Measurements from ENCODE around the gene PPP4R3B.
"Not testable (repeated sequence)": the region's sequence is repeated elsewhere in the genome, so short reads cannot be mapped to it uniquely, and the experiment has no call there.

The PPP4R3B gene

GRCh38 chr2:55609938-55610578 is 7.4 kb downstream of the PPP4R3B start:
- peaks cover 42% of the 10 kb centered on the region for H3K36me3 Mint-ChIP-seq
- no peaks in the 10 kb centered on the region for H3K27me3 Mint-ChIP-seq
- no peak overlapping the region for H3K4me3 Mint-ChIP-seq
- H3K4me1 Mint-ChIP-seq = peaks cover 37% of the 10 kb centered on the region
- CTCF ChIA-PET = interaction anchor here (1.2 kb wide), 1 partner anchor 9 kb away, joined by 3 read pairs; no protein-coding TSS in a partner anchor
- DNase-seq = no peak
- peak overlapping the region; percentile 52 for H3K27ac Mint-ChIP-seq
- H3K9me3 Mint-ChIP-seq = no peaks in the 10 kb centered on the region

GRCh38 chr2:55609193-55609794 is 8.1 kb downstream of the PPP4R3B start:
- CTCF ChIA-PET = no interaction called here

GRCh38 chr2:55607717-55608116 is 9.7 kb downstream of the PPP4R3B start:
- Mint-ChIP-seq H3K36me3 (peaks cover 38% of the 10 kb centered on the region), H3K4me3 (no peak overlapping the region), H3K9me3 (no peaks in the 10 kb centered on the region), H3K27ac (no peak overlapping the region), H3K4me1 (peaks cover 30% of the 10 kb centered on the region), H3K27me3 (no peaks in the 10 kb centered on the region)
- CTCF ChIA-PET = no interaction called here
- DNase-seq = no peak

More at GRCh38 chr2:55609193-55609794, 8.1 kb downstream of the PPP4R3B start:
- H3K36me3 Mint-ChIP-seq = peaks cover 40% of the 10 kb centered on the region
- H3K27ac Mint-ChIP-seq = no peak overlapping the region
- H3K9me3 Mint-ChIP-seq = no peaks in the 10 kb centered on the region
- peaks cover 38% of the 10 kb centered on the region for H3K4me1 Mint-ChIP-seq
- H3K4me3 Mint-ChIP-seq = no peak overlapping the region
- DNase-seq = no peak
- no peaks in the 10 kb centered on the region for H3K27me3 Mint-ChIP-seq

GRCh38 chr2:55604027-55604565 is 13.3 kb downstream of the PPP4R3B start:
- H3K9me3 Mint-ChIP-seq = no peaks in the 10 kb centered on the region
- no peak overlapping the region for H3K4me3 Mint-ChIP-seq
- peaks cover 28% of the 10 kb centered on the region for H3K4me1 Mint-ChIP-seq
- peaks cover 39% of the 10 kb centered on the region for H3K36me3 Mint-ChIP-seq
- no peak overlapping the region for H3K27ac Mint-ChIP-seq
- CTCF ChIA-PET = no interaction called here
- DNase-seq = no peak
- H3K27me3 Mint-ChIP-seq = no peaks in the 10 kb centered on the region

GRCh38 chr2:55601849-55602248 is 15.6 kb downstream of the PPP4R3B start:
- peaks cover 21% of the 10 kb centered on the region for H3K4me1 Mint-ChIP-seq
- CTCF ChIA-PET = no interaction called here
- H3K27ac Mint-ChIP-seq = no peak overlapping the region
- H3K27me3 Mint-ChIP-seq = no peaks in the 10 kb centered on the region
- no peak overlapping the region for H3K4me3 Mint-ChIP-seq
- H3K36me3 Mint-ChIP-seq = peaks cover 41% of the 10 kb centered on the region
- DNase-seq = no peak
- no peaks in the 10 kb centered on the region for H3K9me3 Mint-ChIP-seq

GRCh38 chr2:55598056-55598795 is 19.2 kb downstream of the PPP4R3B start:
- peaks cover 14% of the 10 kb centered on the region for H3K4me1 Mint-ChIP-seq
- H3K27ac Mint-ChIP-seq = no peak overlapping the region
- no peak for DNase-seq
- no peak overlapping the region for H3K4me3 Mint-ChIP-seq
- H3K36me3 Mint-ChIP-seq = peaks cover 47% of the 10 kb centered on the region
- no peaks in the 10 kb centered on the region for H3K27me3 Mint-ChIP-seq
- CTCF ChIA-PET = no interaction called here
- no peaks in the 10 kb centered on the region for H3K9me3 Mint-ChIP-seq

GRCh38 chr2:55596795-55597194 is 20.6 kb downstream of the PPP4R3B start:
- H3K27me3 Mint-ChIP-seq, H3K27ac Mint-ChIP-seq, DNase-seq, H3K9me3 Mint-ChIP-seq, H3K4me3 Mint-ChIP-seq, CTCF ChIA-PET: not testable (repeated sequence)
- Mint-ChIP-seq H3K36me3 (peaks cover 37% of the 10 kb centered on the region), H3K4me1 (peaks cover 15% of the 10 kb centered on the region)

GRCh38 chr2:55595536-55595935 is 21.9 kb downstream of the PPP4R3B start:
- CTCF ChIA-PET = no interaction called here
- H3K4me1 Mint-ChIP-seq = peaks cover 17% of the 10 kb centered on the region
- H3K27me3 Mint-ChIP-seq = no peaks in the 10 kb centered on the region
- no peak for DNase-seq
- no peak overlapping the region for H3K27ac Mint-ChIP-seq
- no peak overlapping the region for H3K4me3 Mint-ChIP-seq
- H3K36me3 Mint-ChIP-seq = peaks cover 37% of the 10 kb centered on the region
- no peaks in the 10 kb centered on the region for H3K9me3 Mint-ChIP-seq

GRCh38 chr2:55592130-55592529 is 25.3 kb downstream of the PPP4R3B start:
- Mint-ChIP-seq H3K4me3 (no peak overlapping the region), H3K27ac (no peak overlapping the region), H3K36me3 (peaks cover 23% of the 10 kb centered on the region), H3K9me3 (no peaks in the 10 kb centered on the region), H3K4me1 (peaks cover 7% of the 10 kb centered on the region), H3K27me3 (no peaks in the 10 kb centered on the region)
- CTCF ChIA-PET = no interaction called here
- no peak for DNase-seq

- Mint-ChIP-seq H3K4me3 (no peak overlapping the region), H3K36me3 (peaks cover 17% of the 10 kb centered on the region), H3K27me3 (no peaks in the 10 kb centered on the region), H3K4me1 (peaks cover 7% of the 10 kb centered on the region), H3K27ac (no peak overlapping the region), H3K9me3 (no peaks in the 10 kb centered on the region)
- CTCF ChIA-PET = no interaction called here
- DNase-seq = no peak
These were observed 26.5 kb downstream of the PPP4R3B start for GRCh38 chr2:55590810-55591440.

- no peak for DNase-seq
- H3K4me1 Mint-ChIP-seq = peaks cover 5% of the 10 kb centered on the region
- H3K9me3 Mint-ChIP-seq = no peaks in the 10 kb centered on the region
- no peak overlapping the region for H3K4me3 Mint-ChIP-seq
- peaks cover 33% of the 10 kb centered on the region for H3K36me3 Mint-ChIP-seq
- H3K27ac Mint-ChIP-seq = no peak overlapping the region
- CTCF ChIA-PET = no interaction called here
- H3K27me3 Mint-ChIP-seq = no peaks in the 10 kb centered on the region
These were observed 31.9 kb downstream of the PPP4R3B start for GRCh38 chr2:55585451-55586080.

GRCh38 chr2:55581874-55582547 is 35.4 kb downstream of the PPP4R3B start:
- Mint-ChIP-seq H3K27ac (no peak overlapping the region), H3K4me3 (no peak overlapping the region), H3K9me3 (no peaks in the 10 kb centered on the region), H3K36me3 (peaks cover 46% of the 10 kb centered on the region), H3K27me3 (no peaks in the 10 kb centered on the region), H3K4me1 (peaks cover 5% of the 10 kb centered on the region)
- no peak for DNase-seq
- CTCF ChIA-PET = no interaction called here

GRCh38 chr2:55581435-55581834 is 36.0 kb downstream of the PPP4R3B start:
- Mint-ChIP-seq H3K4me3 (no peak overlapping the region), H3K36me3 (peaks cover 48% of the 10 kb centered on the region), H3K27me3 (no peaks in the 10 kb centered on the region), H3K9me3 (no peaks in the 10 kb centered on the region), H3K27ac (no peak overlapping the region), H3K4me1 (peaks cover 5% of the 10 kb centered on the region)
- CTCF ChIA-PET = interaction anchor here (1.1 kb wide), 1 partner anchor 25 kb away, joined by 3 read pairs; no protein-coding TSS in a partner anchor
- no peak for DNase-seq
